ENCODE measurements around the gene RHEX.

Gene RHEX

DNA sequence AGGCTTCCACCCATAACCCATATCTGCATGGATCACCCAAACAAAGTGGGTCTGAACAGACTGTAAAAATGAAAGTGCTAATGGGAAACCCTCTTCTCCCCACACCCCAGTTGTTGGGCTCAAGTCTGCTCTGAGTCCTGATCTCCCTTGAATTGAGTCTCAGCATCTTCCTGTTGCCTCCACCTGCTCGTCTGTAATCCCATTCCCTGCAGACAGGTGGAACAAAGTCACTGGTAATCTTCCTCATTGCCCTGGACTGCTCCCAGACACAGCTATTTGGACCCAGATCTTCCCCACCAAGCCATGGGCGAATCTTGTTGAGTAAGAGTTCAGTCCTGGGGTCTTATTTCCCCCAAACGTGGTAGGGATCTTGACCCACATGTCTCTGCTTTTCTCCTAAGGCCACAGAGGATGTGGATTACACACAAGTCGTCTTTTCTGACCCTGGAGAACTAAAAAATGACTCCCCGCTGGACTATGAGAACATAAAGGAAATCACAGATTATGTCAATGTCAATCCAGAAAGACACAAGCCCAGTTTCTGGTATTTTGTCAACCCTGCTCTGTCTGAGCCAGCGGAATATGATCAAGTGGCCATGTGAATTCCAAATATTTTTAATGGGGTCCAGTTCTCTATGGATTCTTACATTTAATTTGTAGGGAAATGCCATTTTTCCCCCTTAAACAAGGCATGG, 48.5 kb downstream of the RHEX start:
- peak overlapping the region; percentile 40 for H3K27ac Mint-ChIP-seq

DNA sequence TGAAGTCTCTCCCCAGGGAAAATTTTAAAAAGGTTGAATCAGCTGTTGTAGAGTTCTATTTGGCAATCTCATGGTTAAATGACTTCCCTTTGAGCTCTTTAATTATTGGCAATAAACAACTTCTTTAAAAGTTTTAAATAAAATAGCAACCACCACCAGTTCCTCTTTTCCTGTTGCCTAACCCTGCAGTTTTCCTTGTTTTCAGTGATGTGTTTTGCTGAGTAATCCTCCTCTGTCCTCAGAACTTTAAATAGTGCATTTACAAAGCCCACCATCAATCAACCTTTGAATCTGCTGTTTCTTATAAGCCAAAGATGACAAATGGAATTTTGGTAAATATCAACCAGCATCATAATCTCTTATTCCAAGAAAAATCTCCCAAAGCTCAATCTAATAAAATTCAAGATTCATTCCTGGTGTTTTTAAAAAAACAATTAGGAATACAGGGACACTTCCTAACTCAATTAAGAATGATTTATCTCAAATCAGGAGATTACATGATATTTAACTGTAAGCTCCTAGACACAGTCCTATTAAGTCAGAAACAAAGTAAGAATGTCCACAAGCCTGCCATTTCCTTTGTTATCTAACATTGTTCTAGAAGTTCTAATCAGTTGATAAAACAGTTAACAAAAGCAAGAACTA, 49.4 kb downstream of the RHEX start:
- Mint-ChIP-seq H3K27me3 (no peaks in the 10 kb centered on the region), H3K9me3 (no peaks in the 10 kb centered on the region), H3K4me1 (peaks cover 27% of the 10 kb centered on the region), H3K4me3 (no peak overlapping the region), H3K27ac (peak overlapping the region; percentile 40), H3K36me3 (peaks cover 2% of the 10 kb centered on the region)
- ATAC-seq (ENCODE audit: low read depth) (no peak), DNase-seq (ENCODE audit: low spot score in 2 of 2) (no peak)

More for the DNA sequence above, 48.5 kb downstream of the RHEX start:
- Mint-ChIP-seq H3K4me3 (no peak overlapping the region), H3K36me3 (peaks cover 2% of the 10 kb centered on the region), H3K4me1 (peaks cover 25% of the 10 kb centered on the region), H3K27me3 (no peaks in the 10 kb centered on the region), H3K9me3 (no peaks in the 10 kb centered on the region)
- ATAC-seq (ENCODE audit: low read depth) (no peak), DNase-seq (ENCODE audit: low spot score in 2 of 2) (no peak)

- no peaks in the 10 kb centered on the region for H3K36me3 Mint-ChIP-seq
- no peak for DNase-seq (ENCODE audit: low spot score in 2 of 2)
- H3K4me3 Mint-ChIP-seq, result no peak overlapping the region
- H3K9me3 Mint-ChIP-seq, result no peaks in the 10 kb centered on the region
- no peak for ATAC-seq (ENCODE audit: low read depth)
- peaks cover 27% of the 10 kb centered on the region for H3K4me1 Mint-ChIP-seq
- H3K27ac Mint-ChIP-seq, result peak overlapping the region; percentile 83
- H3K27me3 Mint-ChIP-seq, result no peaks in the 10 kb centered on the region
These were observed 51.0 kb downstream of the RHEX start for GRCh38 chr1:206103979-206104378.

DNA sequence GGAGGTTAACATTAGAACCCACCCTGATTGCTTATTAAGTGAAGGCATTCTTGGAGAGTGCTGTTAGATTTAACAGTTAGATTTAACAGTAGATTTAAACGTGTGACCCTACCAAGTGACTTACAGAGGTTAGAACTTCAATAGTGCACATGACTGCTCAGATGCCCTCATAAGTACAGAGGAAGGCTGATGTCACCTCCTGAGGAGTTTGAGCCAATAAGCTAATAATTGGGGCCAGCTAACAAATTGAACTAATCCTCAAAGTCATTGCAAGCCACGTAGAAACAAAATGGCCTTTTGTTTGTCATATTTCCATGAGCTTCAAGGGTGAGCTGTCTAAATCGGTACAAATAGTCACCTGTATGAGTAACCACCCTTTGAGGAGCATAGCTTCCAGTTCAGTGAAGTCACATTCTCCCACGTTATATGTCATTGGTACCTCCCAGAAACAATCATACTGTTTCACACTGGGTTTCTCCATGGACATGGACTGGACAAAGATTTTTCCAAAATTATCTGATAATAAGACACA, 52.6 kb downstream of the RHEX start:
- Mint-ChIP-seq H3K27me3 (no peaks in the 10 kb centered on the region), H3K4me1 (peaks cover 22% of the 10 kb centered on the region), H3K27ac (peak overlapping the region; percentile 20), H3K36me3 (no peaks in the 10 kb centered on the region), H3K9me3 (no peaks in the 10 kb centered on the region), H3K4me3 (no peak overlapping the region)
- DNase-seq (ENCODE audit: low spot score in 2 of 2) (no peak), ATAC-seq (ENCODE audit: low read depth) (no peak)

DNA sequence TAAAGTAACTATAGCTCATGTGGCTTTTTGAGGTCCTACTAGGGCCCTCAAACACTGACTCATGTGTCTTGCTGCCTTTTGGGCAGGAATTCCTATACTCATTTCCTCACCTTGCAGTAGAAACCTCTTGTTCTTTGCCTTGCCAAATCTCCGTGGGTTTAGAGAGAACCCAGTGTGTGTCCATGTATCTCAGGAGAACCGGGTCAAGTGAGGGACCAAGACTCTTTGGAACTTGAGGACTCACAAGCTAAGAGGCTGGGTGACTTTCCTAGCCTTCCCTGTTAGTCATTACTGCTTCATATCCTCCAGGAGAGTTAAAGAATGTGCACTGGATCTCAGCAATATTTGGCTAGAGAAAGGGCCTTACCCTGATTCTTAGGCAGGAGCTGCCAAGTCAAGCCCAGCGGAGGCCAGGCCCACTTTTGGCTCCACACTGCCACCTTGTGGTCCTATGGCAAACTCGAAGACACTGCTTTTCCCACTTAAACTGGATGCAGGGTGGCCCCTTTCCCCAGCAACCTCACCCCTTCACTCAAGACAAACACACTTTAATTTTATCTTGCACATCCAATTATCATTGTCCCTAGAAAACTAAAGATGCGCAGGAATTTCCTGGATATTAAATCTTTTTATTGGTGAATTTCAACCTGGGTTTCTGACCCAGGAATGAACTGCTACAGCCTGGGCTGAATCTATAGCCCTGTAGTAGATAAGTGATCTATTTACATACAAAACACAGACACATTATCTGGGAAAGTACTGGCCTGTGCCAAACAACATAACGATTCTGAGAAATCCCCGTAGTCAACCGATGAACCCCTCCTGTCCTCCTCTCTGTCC, 53.6 kb downstream of the RHEX start:
- ATAC-seq (ENCODE audit: low read depth) (peak; percentile 96), DNase-seq (ENCODE audit: low spot score in 2 of 2) (peak; percentile 83 to 86)
- H3K36me3 Mint-ChIP-seq, result no peaks in the 10 kb centered on the region
- peak overlapping the region; percentile 58 for H3K27ac Mint-ChIP-seq
- peaks cover 15% of the 10 kb centered on the region for H3K4me1 Mint-ChIP-seq
- H3K9me3 Mint-ChIP-seq, result no peaks in the 10 kb centered on the region
- peaks cover under 1% of the 10 kb centered on the region for H3K27me3 Mint-ChIP-seq
- no peak overlapping the region for H3K4me3 Mint-ChIP-seq

DNA sequence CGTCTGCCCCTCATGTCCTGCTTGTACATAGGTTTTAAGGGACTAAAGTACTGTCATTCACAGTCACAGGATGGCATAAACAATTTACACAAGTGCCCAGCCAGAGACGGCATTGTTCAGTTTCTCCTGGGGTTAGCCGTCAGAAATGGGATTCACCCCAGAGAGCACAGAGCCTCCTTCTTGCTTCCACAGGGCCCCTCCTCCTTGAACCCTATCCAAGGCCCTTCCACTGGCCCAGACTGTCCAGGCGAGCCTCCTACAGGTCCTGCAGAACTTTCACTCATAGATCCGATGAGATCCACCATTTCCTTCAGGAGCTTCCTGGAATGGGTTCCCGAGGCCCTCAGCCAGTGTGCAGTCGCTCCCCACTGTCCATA, 54.2 kb downstream of the RHEX start:
- H3K4me1 Mint-ChIP-seq, result peaks cover 12% of the 10 kb centered on the region
- H3K9me3 Mint-ChIP-seq, result no peaks in the 10 kb centered on the region
- no peak for DNase-seq (ENCODE audit: low spot score in 2 of 2)
- H3K27ac Mint-ChIP-seq, result no peak overlapping the region
- no peaks in the 10 kb centered on the region for H3K36me3 Mint-ChIP-seq
- H3K27me3 Mint-ChIP-seq, result peaks cover 2% of the 10 kb centered on the region
- no peak for ATAC-seq (ENCODE audit: low read depth)
- H3K4me3 Mint-ChIP-seq, result no peak overlapping the region

- ATAC-seq (ENCODE audit: low read depth) (no peak), DNase-seq (ENCODE audit: low spot score in 2 of 2) (no peak)
- Mint-ChIP-seq H3K9me3 (no peaks in the 10 kb centered on the region), H3K27me3 (peaks cover 2% of the 10 kb centered on the region), H3K4me1 (peaks cover 8% of the 10 kb centered on the region), H3K27ac (no peak overlapping the region), H3K4me3 (no peak overlapping the region), H3K36me3 (no peaks in the 10 kb centered on the region)
These were observed 55.7 kb downstream of the RHEX start for GRCh38 chr1:206108635-206109034.

- ATAC-seq (ENCODE audit: low read depth) (no peak), DNase-seq (ENCODE audit: low spot score in 2 of 2) (no peak)
- Mint-ChIP-seq H3K4me3 (no peak overlapping the region), H3K4me1 (peaks cover 5% of the 10 kb centered on the region), H3K9me3 (no peaks in the 10 kb centered on the region), H3K27me3 (peaks cover 2% of the 10 kb centered on the region), H3K36me3 (no peaks in the 10 kb centered on the region), H3K27ac (peak overlapping the region; percentile 58)
These were observed 56.7 kb downstream of the RHEX start for GRCh38 chr1:206109718-206110117.

GRCh38 chr1:206110161-206110560, 57.2 kb downstream of the RHEX start:
- ATAC-seq (ENCODE audit: low read depth), result no peak
- no peaks in the 10 kb centered on the region for H3K36me3 Mint-ChIP-seq
- no peak overlapping the region for H3K4me3 Mint-ChIP-seq
- no peak for DNase-seq (ENCODE audit: low spot score in 2 of 2)
- no peak overlapping the region for H3K27ac Mint-ChIP-seq
- no peaks in the 10 kb centered on the region for H3K9me3 Mint-ChIP-seq
- peaks cover 5% of the 10 kb centered on the region for H3K4me1 Mint-ChIP-seq
- H3K27me3 Mint-ChIP-seq, result peaks cover 2% of the 10 kb centered on the region

GRCh38 chr1:206110820-206111219, 57.8 kb downstream of the RHEX start:
- no peak overlapping the region for H3K27ac Mint-ChIP-seq
- peaks cover 5% of the 10 kb centered on the region for H3K4me1 Mint-ChIP-seq
- H3K27me3 Mint-ChIP-seq, result peaks cover 2% of the 10 kb centered on the region
- no peak overlapping the region for H3K4me3 Mint-ChIP-seq
- ATAC-seq (ENCODE audit: low read depth), result no peak
- no peaks in the 10 kb centered on the region for H3K9me3 Mint-ChIP-seq
- no peaks in the 10 kb centered on the region for H3K36me3 Mint-ChIP-seq
- DNase-seq (ENCODE audit: low spot score in 2 of 2), result no peak

- Mint-ChIP-seq H3K27me3 (peaks cover 2% of the 10 kb centered on the region), H3K27ac (no peak overlapping the region)
These were observed 58.4 kb downstream of the RHEX start for GRCh38 chr1:206111271-206111927.

GRCh38 chr1:206112600-206113301, 59.8 kb downstream of the RHEX start:
- Mint-ChIP-seq H3K27me3 (peaks cover 7% of the 10 kb centered on the region), H3K9me3 (no peaks in the 10 kb centered on the region), H3K4me3 (no peak overlapping the region), H3K27ac (no peak overlapping the region), H3K4me1 (peaks cover 7% of the 10 kb centered on the region), H3K36me3 (no peaks in the 10 kb centered on the region)
- DNase-seq (ENCODE audit: low spot score in 2 of 2) (no peak), ATAC-seq (ENCODE audit: low read depth) (no peak)

More at GRCh38 chr1:206111271-206111927, 58.4 kb downstream of the RHEX start:
- Mint-ChIP-seq H3K9me3 (no peaks in the 10 kb centered on the region), H3K4me3 (no peak overlapping the region), H3K4me1 (peaks cover 3% of the 10 kb centered on the region), H3K36me3 (no peaks in the 10 kb centered on the region)
- ATAC-seq (ENCODE audit: low read depth) (no peak), DNase-seq (ENCODE audit: low spot score in 2 of 2) (no peak)

Data from memory B cell (primary cell).